ENCODE measurements around the gene ARID2.

DNA sequence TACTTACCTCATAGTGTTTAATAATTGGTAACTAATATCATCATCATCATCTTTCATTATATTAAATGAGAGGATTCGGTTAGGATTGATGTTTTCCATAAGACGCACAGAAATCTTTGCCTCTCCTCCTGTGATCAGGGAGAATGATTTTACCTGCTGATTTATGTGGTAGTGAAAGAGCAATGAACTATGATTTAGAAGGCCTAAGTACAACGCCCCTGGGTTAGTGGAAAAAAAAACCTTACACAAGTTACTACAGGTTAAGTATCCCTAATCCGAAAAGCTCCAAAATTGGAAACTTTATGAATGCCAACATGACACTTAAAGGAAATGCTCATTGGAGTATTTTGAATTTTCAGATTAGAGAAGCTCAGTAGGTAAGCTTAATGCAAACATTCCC is 55.8 kb downstream of the ARID2 start:
- TF ChIP-seq, protein P1, sequence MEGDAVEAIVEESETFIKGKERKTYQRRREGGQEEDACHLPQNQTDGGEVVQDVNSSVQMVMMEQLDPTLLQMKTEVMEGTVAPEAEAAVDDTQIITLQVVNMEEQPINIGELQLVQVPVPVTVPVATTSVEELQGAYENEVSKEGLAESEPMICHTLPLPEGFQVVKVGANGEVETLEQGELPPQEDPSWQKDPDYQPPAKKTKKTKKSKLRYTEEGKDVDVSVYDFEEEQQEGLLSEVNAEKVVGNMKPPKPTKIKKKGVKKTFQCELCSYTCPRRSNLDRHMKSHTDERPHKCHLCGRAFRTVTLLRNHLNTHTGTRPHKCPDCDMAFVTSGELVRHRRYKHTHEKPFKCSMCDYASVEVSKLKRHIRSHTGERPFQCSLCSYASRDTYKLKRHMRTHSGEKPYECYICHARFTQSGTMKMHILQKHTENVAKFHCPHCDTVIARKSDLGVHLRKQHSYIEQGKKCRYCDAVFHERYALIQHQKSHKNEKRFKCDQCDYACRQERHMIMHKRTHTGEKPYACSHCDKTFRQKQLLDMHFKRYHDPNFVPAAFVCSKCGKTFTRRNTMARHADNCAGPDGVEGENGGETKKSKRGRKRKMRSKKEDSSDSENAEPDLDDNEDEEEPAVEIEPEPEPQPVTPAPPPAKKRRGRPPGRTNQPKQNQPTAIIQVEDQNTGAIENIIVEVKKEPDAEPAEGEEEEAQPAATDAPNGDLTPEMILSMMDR (IDR thresholded peaks at IDR 0.05) = no peak
- TF ChIP-seq, protein P2, sequence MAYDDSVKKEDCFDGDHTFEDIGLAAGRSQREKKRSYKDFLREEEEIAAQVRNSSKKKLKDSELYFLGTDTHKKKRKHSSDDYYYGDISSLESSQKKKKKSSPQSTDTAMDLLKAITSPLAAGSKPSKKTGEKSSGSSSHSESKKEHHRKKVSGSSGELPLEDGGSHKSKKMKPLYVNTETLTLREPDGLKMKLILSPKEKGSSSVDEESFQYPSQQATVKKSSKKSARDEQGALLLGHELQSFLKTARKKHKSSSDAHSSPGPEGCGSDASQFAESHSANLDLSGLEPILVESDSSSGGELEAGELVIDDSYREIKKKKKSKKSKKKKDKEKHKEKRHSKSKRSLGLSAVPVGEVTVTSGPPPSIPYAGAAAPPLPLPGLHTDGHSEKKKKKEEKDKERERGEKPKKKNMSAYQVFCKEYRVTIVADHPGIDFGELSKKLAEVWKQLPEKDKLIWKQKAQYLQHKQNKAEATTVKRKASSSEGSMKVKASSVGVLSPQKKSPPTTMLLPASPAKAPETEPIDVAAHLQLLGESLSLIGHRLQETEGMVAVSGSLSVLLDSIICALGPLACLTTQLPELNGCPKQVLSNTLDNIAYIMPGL (CRISPR knock-in tag; IDR thresholded peaks at IDR 0.05; ENCODE audit: borderline replicate concordance) = no peak
- TF ChIP-seq RAD21 (conservative IDR thresholded peaks at IDR 0.05 in 1 of 2, IDR thresholded peaks at IDR 0.05 in 1 of 2) (no peak), TFCP2L1 (CRISPR knock-in tag; IDR thresholded peaks at IDR 0.05) (no peak), TP53 (CRISPR knock-in tag; IDR thresholded peaks at IDR 0.05) (no peak), EP300 (IDR thresholded peaks at IDR 0.05) (no peak), POLR2A (IDR thresholded peaks at IDR 0.05; ENCODE audit: low read length) (no peak), ZSCAN20 (CRISPR knock-in tag; IDR thresholded peaks at IDR 0.05) (no peak), MAFK (IDR thresholded peaks at IDR 0.05; ENCODE audit: partially characterized antibody) (no peak), BHLHE40 (IDR thresholded peaks at IDR 0.05; ENCODE audit: low read depth, low read length) (no peak), JUN (IDR thresholded peaks at IDR 0.05) (no peak), HDAC2 (IDR thresholded peaks at IDR 0.05) (no peak)
- TF ChIP-seq, protein P3, sequence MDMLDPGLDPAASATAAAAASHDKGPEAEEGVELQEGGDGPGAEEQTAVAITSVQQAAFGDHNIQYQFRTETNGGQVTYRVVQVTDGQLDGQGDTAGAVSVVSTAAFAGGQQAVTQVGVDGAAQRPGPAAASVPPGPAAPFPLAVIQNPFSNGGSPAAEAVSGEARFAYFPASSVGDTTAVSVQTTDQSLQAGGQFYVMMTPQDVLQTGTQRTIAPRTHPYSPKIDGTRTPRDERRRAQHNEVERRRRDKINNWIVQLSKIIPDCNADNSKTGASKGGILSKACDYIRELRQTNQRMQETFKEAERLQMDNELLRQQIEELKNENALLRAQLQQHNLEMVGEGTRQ (IDR thresholded peaks at IDR 0.05) = no peak
- TF ChIP-seq, protein P4, sequence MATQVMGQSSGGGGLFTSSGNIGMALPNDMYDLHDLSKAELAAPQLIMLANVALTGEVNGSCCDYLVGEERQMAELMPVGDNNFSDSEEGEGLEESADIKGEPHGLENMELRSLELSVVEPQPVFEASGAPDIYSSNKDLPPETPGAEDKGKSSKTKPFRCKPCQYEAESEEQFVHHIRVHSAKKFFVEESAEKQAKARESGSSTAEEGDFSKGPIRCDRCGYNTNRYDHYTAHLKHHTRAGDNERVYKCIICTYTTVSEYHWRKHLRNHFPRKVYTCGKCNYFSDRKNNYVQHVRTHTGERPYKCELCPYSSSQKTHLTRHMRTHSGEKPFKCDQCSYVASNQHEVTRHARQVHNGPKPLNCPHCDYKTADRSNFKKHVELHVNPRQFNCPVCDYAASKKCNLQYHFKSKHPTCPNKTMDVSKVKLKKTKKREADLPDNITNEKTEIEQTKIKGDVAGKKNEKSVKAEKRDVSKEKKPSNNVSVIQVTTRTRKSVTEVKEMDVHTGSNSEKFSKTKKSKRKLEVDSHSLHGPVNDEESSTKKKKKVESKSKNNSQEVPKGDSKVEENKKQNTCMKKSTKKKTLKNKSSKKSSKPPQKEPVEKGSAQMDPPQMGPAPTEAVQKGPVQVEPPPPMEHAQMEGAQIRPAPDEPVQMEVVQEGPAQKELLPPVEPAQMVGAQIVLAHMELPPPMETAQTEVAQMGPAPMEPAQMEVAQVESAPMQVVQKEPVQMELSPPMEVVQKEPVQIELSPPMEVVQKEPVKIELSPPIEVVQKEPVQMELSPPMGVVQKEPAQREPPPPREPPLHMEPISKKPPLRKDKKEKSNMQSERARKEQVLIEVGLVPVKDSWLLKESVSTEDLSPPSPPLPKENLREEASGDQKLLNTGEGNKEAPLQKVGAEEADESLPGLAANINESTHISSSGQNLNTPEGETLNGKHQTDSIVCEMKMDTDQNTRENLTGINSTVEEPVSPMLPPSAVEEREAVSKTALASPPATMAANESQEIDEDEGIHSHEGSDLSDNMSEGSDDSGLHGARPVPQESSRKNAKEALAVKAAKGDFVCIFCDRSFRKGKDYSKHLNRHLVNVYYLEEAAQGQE (IDR thresholded peaks at IDR 0.05) = no peak

Data from A549 (cell line).